ENCODE data around the gene CERS5. TPM values are rescaled to one million over a fixed set of nuclear protein-coding genes. Genes with fewer than 3 reads are reported as not detected.
"Not testable (repeated sequence)": the region's sequence is repeated elsewhere in the genome, so short reads cannot be mapped to it uniquely, and the experiment has no call there.

Gene CERS5
- total RNA-seq, 8 experiments from 2014 or later, result 18.9 to 87.0 (median 57.7) TPM

DNA sequence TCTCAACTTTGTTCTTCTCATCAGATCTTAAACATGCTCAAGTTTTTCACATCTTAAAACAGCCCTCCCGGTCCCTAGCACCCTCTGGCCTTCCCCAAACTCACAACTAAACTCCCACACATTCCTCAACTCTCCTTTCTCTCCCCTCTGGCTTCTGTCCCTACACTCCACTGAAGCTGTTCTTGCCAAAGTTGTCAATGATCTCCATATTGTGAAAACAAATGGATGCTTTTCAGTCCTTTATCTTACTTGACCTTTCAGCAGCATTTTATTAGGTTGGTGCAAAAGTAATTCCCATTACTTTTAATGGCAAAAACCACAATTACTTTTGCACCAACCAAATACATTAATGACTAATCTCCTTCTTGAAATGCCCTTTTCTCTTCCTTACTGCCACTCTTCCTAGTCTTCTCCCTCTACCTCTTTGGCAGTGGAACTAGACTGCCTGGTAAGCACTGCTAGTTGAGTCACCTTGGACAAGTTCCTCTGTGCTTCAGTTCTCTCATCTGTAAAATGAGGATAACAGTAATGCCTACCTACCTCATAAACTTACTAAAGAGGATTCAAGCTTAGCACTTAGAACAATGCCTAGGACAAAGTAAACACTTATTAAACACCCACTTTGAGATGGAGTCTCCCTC, 16.0 kb downstream of the CERS5 start:
- in situ Hi-C loops (cut with MboI; ENCODE audit: low pct_unique_long_range_greater_than_20kb in 2 of 9, low sequenced_read_pairs in 9 of 9, unreplicated experiment in 9 of 9), result no loop called here
- Histone ChIP-seq H3K4me3 (no peak overlapping the region), H3K4me1 (replicated peaks in 1 of 2) (no peaks in the 10 kb centered on the region), H3K27ac (no peak overlapping the region)
- ATAC-seq (replicated peaks in 6 of 8), result no peak
- 0 to 100% (median 100%) methylated on average over 1 of the region's 1 CpG; no CpG with 5 or more reads in 4 of the 10 experiments for WGBS, 10 experiments

GRCh38 chr12:50149311-50149710, 17.9 kb downstream of the CERS5 start:
- Histone ChIP-seq H3K4me3 (no peak overlapping the region), H3K4me1 (replicated peaks in 1 of 2) (no peaks in the 10 kb centered on the region), H3K27ac (no peak overlapping the region)
- WGBS, 10 experiments, result 60 to 93% (median 80%) methylated on average over 1 to 3 of the region's 3 CpGs; no CpG with 5 or more reads in 1 of the 10 experiments
- ATAC-seq (replicated peaks in 6 of 8), result no peak
- in situ Hi-C loops (cut with MboI; ENCODE audit: low pct_unique_long_range_greater_than_20kb in 2 of 9, low sequenced_read_pairs in 9 of 9, unreplicated experiment in 9 of 9), result no loop called here

DNA sequence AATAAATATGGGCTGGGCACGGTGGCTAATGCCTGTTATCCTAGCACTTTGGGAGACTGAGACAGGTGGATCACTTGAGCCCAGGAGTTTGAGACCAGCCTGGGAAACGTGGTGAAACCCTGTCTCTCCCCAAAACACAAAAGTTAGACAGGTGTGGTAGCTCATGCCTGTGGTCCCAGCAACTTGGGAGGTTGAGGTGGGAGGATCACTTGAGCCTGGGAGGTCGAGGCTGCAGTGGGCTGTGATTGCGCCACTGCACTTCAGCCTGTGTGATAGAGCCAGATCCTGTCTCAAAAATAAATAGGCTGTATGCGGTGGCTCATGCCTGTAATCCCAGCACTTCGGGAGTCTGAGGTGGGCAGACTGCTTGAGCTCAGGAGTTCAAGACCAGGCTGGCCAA, 19.2 kb downstream of the CERS5 start:
- H3K4me3 ChIP-seq; ATAC-seq (replicated peaks in 6 of 8); in situ Hi-C loops (cut with MboI; ENCODE audit: low pct_unique_long_range_greater_than_20kb in 2 of 9, low sequenced_read_pairs in 9 of 9, unreplicated experiment in 9 of 9); H3K4me1 ChIP-seq (replicated peaks in 1 of 2); H3K27ac ChIP-seq: not testable (repeated sequence)
- WGBS, 10 experiments, result 77 to 100% (median 96%) methylated on average over 1 to 5 of the region's 6 CpGs; no CpG with 5 or more reads in 3 of the 10 experiments

DNA sequence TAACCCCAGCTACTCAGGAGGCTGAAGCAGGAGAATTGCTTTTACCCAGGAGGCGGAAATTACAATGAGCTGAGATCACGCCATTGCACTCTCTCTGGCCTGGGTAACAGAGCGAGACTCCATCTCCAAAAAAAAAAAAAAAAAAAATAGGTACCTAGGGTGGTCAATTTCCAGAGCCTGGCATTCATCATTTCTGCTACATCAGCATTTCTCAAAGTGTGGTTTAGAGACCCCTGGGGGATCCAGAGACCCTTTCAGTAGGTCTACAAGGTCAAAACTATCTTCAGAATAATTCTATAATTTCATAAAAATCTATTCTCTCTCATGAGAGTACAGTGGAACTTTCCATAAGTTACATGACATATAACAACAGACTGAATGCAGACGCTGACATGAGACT, 19.9 kb downstream of the CERS5 start:
- H3K27ac ChIP-seq, result no peak overlapping the region
- 86 to 100% (median 100%) methylated on average over 1 to 4 of the region's 4 CpGs; no CpG with 5 or more reads in 2 of the 10 experiments for WGBS, 10 experiments

DNA sequence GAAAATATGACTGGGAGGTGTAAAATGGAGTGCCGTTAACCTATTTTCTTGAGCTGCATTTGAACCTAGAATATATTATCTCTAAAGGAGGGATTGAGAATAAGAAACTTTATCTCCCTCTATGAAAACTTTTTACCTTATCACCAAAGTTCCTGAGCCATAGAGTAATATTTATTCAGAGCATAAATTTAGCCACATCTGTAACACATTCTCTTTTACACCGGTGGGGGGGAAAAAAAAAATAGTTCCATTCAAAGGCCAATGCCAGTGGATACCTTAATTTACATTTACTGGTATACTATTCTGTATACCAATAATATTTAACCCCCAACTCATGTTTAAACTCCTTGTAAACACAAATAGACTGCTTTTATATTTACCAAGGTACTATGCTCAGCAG, 21.7 kb downstream of the CERS5 start:
- no peak overlapping the region for H3K27ac ChIP-seq
- 60 to 100% (median 89%) methylated on average over 1 to 2 of the region's 2 CpGs; no CpG with 5 or more reads in 1 of the 10 experiments for WGBS, 10 experiments

More for the DNA sequence above, 19.9 kb downstream of the CERS5 start:
- no peak for ATAC-seq (replicated peaks in 6 of 8)
- in situ Hi-C loops (cut with MboI; ENCODE audit: low pct_unique_long_range_greater_than_20kb in 2 of 9, low sequenced_read_pairs in 9 of 9, unreplicated experiment in 9 of 9), result no loop called here
- no peak overlapping the region for H3K4me3 ChIP-seq
- no peaks in the 10 kb centered on the region for H3K4me1 ChIP-seq (replicated peaks in 1 of 2)

GRCh38 chr12:50142993-50143392, 24.2 kb downstream of the CERS5 start:
- Histone ChIP-seq H3K27ac (no peak overlapping the region), H3K4me3 (no peak overlapping the region), H3K4me1 (replicated peaks in 1 of 2) (no peaks in the 10 kb centered on the region)
- 80 to 98% (median 93%) methylated on average over 1 to 7 of the region's 8 CpGs; no CpG with 5 or more reads in 2 of the 10 experiments for whole genome bisulfite sequencing, 10 experiments
- in situ Hi-C loops (cut with MboI; ENCODE audit: low pct_unique_long_range_greater_than_20kb in 2 of 9, low sequenced_read_pairs in 9 of 9, unreplicated experiment in 9 of 9), result no loop called here
- ATAC-seq (replicated peaks in 6 of 8), result no peak

More for the DNA sequence above, 21.7 kb downstream of the CERS5 start:
- in situ Hi-C loops (cut with MboI; ENCODE audit: low pct_unique_long_range_greater_than_20kb in 2 of 9, low sequenced_read_pairs in 9 of 9, unreplicated experiment in 9 of 9), result no loop called here
- H3K4me3 ChIP-seq, result no peak overlapping the region
- H3K4me1 ChIP-seq (replicated peaks in 1 of 2), result no peaks in the 10 kb centered on the region
- ATAC-seq (replicated peaks in 6 of 8), result no peak

DNA sequence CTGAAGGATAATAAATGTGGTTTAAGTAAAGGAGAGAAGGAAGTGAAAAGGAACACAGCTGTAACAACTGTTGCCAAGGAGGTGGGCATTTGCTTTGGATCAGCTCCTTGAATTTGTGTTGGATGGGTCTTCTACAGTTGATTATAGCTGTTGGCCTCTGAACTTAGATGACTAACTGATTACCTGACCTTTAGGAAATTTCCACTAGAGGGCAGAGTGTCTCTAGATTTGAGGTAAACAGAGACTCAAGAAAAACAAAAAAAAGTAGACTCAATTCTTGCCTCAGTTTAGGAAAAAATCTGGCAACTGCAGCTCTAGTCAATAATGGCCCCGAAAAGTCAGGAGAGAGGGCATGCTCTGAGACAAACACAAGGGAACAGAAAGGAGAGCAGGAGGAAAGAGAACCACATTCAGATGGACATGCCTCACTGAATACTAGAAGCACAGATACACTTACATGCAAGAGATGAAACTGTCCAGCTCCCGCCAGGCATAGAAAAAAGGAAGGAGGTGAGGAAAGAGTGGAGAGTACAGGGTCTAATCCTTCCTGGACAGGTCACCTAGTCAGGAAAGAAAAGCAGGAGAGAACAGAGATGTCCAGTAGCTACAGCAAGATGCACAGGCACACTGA, 34.5 kb downstream of the CERS5 start:
- no peak overlapping the region for H3K4me3 ChIP-seq
- 42 to 100% (median 78%) methylated on average over 1 to 2 of the region's 2 CpGs; no CpG with 5 or more reads in 2 of the 10 experiments for WGBS, 10 experiments
- in situ Hi-C loops (cut with MboI; ENCODE audit: low pct_unique_long_range_greater_than_20kb in 2 of 9, low sequenced_read_pairs in 9 of 9, unreplicated experiment in 9 of 9), result no loop called here
- H3K27ac ChIP-seq, result no peak overlapping the region
- peak in 2 of 8 experiments; percentile 12 to 22 for ATAC-seq (replicated peaks in 6 of 8)
- no peaks in the 10 kb centered on the region for H3K4me1 ChIP-seq (replicated peaks in 1 of 2)

DNA sequence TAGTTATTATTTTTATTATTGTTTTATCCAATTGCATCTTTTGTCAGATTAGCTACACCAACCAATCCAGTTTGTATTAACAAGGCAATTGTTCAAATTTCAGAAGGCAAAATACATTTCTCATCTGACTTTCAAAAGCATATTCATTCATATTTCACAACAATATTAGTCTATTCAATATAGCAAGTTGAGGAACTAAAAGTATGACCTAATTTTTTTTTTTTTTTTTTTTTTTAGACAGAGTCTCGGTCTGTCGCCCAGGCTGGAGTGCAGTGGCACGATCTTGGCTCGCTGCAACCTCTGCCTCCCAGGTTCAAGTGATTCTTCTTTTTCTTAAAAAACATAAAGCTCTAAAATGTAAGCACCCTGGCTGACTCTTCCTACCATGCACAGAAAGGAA, 37.9 kb downstream of the CERS5 start:
- 40 to 100% (median 96%) methylated on average over 2 to 4 of the region's 4 CpGs; no CpG with 5 or more reads in 3 of the 10 experiments for WGBS, 10 experiments
- in situ Hi-C loops (cut with MboI; ENCODE audit: low pct_unique_long_range_greater_than_20kb in 2 of 9, low sequenced_read_pairs in 9 of 9, unreplicated experiment in 9 of 9), result no loop called here
- Histone ChIP-seq H3K4me1 (replicated peaks in 1 of 2) (no peaks in the 10 kb centered on the region), H3K4me3 (no peak overlapping the region), H3K27ac (no peak overlapping the region)
- ATAC-seq (replicated peaks in 6 of 8), result no peak

DNA sequence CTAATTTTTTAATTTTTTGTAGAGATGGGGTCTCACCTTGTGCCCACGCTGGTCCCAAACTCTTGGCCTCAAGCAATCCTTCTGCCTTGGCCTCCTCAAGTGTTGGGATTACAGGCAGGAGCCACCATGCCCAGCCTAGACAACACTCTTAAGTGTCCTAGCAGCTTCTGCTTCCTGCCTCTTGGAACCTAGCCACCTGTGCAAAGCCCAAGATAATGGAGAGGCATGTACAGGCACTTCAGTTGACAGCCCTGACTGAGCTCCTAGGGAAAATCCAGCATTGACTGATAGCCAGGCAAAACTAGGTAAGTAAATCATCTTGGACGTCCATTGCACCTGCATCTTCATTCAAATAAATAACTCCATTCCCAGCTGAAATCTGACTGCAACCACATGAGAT, 39.6 kb downstream of the CERS5 start:
- Histone ChIP-seq H3K4me3 (no peak overlapping the region), H3K4me1 (replicated peaks in 1 of 2) (no peaks in the 10 kb centered on the region), H3K27ac (no peak overlapping the region)
- 57 to 100% (median 86%) methylated on average over 1 to 2 of the region's 2 CpGs; no CpG with 5 or more reads in 1 of the 10 experiments for WGBS, 10 experiments
- no peak for ATAC-seq (replicated peaks in 6 of 8)
- in situ Hi-C loops (cut with MboI; ENCODE audit: low pct_unique_long_range_greater_than_20kb in 2 of 9, low sequenced_read_pairs in 9 of 9, unreplicated experiment in 9 of 9), result no loop called here

DNA sequence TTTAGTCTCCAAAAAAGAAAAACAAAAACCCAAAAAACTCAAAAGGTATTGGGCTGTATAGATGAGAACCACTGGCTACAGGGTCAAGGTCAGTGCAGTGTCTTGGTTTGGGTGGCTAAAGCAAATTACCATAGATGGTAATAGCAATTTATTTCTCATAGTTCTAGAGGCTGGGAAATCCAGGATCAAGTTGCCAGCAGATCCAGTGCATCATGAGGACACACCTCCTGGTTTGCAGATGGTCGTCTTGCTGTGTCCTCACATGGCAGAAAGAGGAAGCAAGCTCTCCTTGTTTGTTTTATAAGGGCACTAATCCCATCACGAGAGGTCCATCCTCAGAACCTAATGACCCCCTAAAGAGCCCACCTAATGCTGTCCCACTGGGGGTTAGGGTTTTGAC, 44.0 kb downstream of the CERS5 start:
- Histone ChIP-seq H3K4me3 (no peak overlapping the region), H3K4me1 (replicated peaks in 1 of 2) (no peaks in the 10 kb centered on the region), H3K27ac (no peak overlapping the region)
- 88 to 100% (median 100%) methylated on average over 1 to 2 of the region's 2 CpGs; no CpG with 5 or more reads in 4 of the 10 experiments for whole genome bisulfite sequencing, 10 experiments
- peak in 3 of 8 experiments; percentile 39 to 56 (median 43) for ATAC-seq (replicated peaks in 6 of 8)
- in situ Hi-C loops (cut with MboI; ENCODE audit: low pct_unique_long_range_greater_than_20kb in 2 of 9, low sequenced_read_pairs in 9 of 9, unreplicated experiment in 9 of 9), result no loop called here

- Histone ChIP-seq H3K4me1 (replicated peaks in 1 of 2) (no peaks in the 10 kb centered on the region), H3K27ac (no peak overlapping the region), H3K4me3 (no peak overlapping the region)
- WGBS, 10 experiments, result 86 to 100% (median 100%) methylated on average over 1 to 5 of the region's 5 CpGs
- no peak for ATAC-seq (replicated peaks in 6 of 8)
- in situ Hi-C loops (cut with MboI; ENCODE audit: low pct_unique_long_range_greater_than_20kb in 2 of 9, low sequenced_read_pairs in 9 of 9, unreplicated experiment in 9 of 9), result no loop called here
These were observed 45.5 kb downstream of the CERS5 start for GRCh38 chr12:50121641-50122040.

- Histone ChIP-seq H3K4me3 (no peak overlapping the region), H3K4me1 (replicated peaks in 1 of 2) (no peaks in the 10 kb centered on the region), H3K27ac (no peak overlapping the region)
- ATAC-seq (replicated peaks in 6 of 8), result no peak
- 82 to 100% (median 97%) methylated on average over 2 to 3 of the region's 3 CpGs; no CpG with 5 or more reads in 4 of the 10 experiments for WGBS, 10 experiments
- in situ Hi-C loops (cut with MboI; ENCODE audit: low pct_unique_long_range_greater_than_20kb in 2 of 9, low sequenced_read_pairs in 9 of 9, unreplicated experiment in 9 of 9), result no loop called here
These were observed 46.2 kb downstream of the CERS5 start for GRCh38 chr12:50120953-50121352.

DNA sequence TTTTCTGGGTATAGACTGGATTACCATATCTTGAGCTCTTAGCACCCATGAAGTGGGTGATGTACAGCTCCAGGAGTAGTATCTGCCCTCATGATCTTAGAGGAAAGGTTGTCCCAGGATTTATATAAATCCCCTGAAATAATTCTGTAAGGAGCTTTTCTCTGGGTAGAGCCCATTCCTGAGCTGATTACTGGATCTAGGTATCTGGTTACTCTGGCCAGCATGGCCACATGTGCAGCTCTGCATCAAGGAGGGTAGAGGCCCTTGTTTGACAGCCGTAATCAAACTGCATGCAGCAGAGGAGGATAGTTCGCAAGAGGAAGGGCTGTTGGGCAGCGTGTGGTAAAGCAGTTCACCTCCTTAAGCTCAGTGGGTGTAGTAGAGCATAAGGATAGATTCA, 46.6 kb downstream of the CERS5 start:
- ATAC-seq (replicated peaks in 6 of 8), result no peak
- Histone ChIP-seq H3K4me3 (no peak overlapping the region), H3K4me1 (replicated peaks in 1 of 2) (no peaks in the 10 kb centered on the region), H3K27ac (no peak overlapping the region)
- 82 to 100% (median 94%) methylated on average over 2 to 3 of the region's 3 CpGs; no CpG with 5 or more reads in 3 of the 10 experiments for WGBS, 10 experiments
- in situ Hi-C loops (cut with MboI; ENCODE audit: low pct_unique_long_range_greater_than_20kb in 2 of 9, low sequenced_read_pairs in 9 of 9, unreplicated experiment in 9 of 9), result no loop called here

All from motor neuron (in vitro differentiated cells).